Body of pancreas (tissue), 4 donors: ENCODE measurements around the gene TTC7B. TPM values are rescaled to one million over a fixed set of nuclear protein-coding genes. Genes with fewer than 3 reads are reported as not detected.

ENCODE experiments used
- ATAC-seq: fragments of 150-250 bp; one replicate; pipeline ENCODE4 v1.9.1; 2016
- DNase-seq, 4 donors: peaks; one replicate each; pipeline ENCODE4 v3.0.0-alpha.2; 2019
- H3K27ac ChIP-seq, 4 donors: fragments of 200-600 bp; sonication (generic); 1 replicate in 3 of 4; 2 replicates in 1 of 4; pipeline versions ENCODE4 v1.5.1 to v1.6.1; 2016 to 2019; ENCODE audit warnings: mild to moderate bottlenecking in 1 of 4, mixed read lengths in 1 of 4, moderate library complexity in 1 of 4
- H3K27me3 ChIP-seq, 2 donors: fragments of 200-600 bp; sonication (generic); one replicate each; pipeline ENCODE4 v1.6.0; 2016; ENCODE audit warnings: mild to moderate bottlenecking in 1 of 2
- H3K36me3 ChIP-seq, 2 donors: fragments of 200-600 bp; sonication (generic); replicated peaks in 1 of 2; 2 replicates each; pipeline ENCODE4 v1.5.1; 2016; ENCODE audit warnings: low read depth in 2 of 2; ENCODE audit not compliant: insufficient read depth in 1 of 2
- H3K4me1 ChIP-seq: fragments of 200-600 bp; sonication (generic); one replicate; pipeline ENCODE4 v1.6.0; 2016
- H3K4me3 ChIP-seq, 2 donors: fragments of 200-600 bp; sonication (generic); 1 replicate in 1 of 2; 2 replicates in 1 of 2; pipeline ENCODE4 v1.5.1; 2016 to 2019
- H3K9me3 ChIP-seq, 3 donors: fragments of 200-600 bp; sonication (generic); 1 replicate in 2 of 3; 2 replicates in 1 of 3; pipeline ENCODE4 v1.5.1; 2016
- POLR2A ChIP-seq, 3 donors: fragments of 450-650 bp; IDR thresholded peaks; one replicate each; pipeline ENCODE4 v1.6.1; 2016; ENCODE audit warnings: antibody characterized with exemption in 3 of 3, mild to moderate bottlenecking in 2 of 3
- WGBS, 2 donors: methylation state at CpG; one replicate each; pipeline ENCODE4 v1.1.5; 2017; 5-methylcytosine and 5-hydroxymethylcytosine counted together
- intact Hi-C: fragments of 100-400 bp; cut with DNase I; formaldehyde crosslinking; loops from one replicate; pipeline ENCODE4 v1.15.1; 2023
- total RNA-seq, 2 donors: library from RNA; depleted of rRNA; stranded (reverse); fragments of >200 nt; gene quantifications; one replicate each; pipeline ENCODE4 v1.1.0, GENCODE V29; 2016
- TF ChIP-seq, protein P1 (sequence below), 7 experiments: fragments of 450-650 bp in 4 of 7; fragments of 200-600 bp in 3 of 7; sonication (generic) in 3 of 7; IDR thresholded peaks; one replicate each; pipeline ENCODE4 v1.5.1; 2016 to 2019; ENCODE audit warnings: antibody characterized with exemption in 7 of 7

The TTC7B gene
- total RNA-seq, 2 donors from 2014 or later, result 15.3 to 44.2 TPM

DNA sequence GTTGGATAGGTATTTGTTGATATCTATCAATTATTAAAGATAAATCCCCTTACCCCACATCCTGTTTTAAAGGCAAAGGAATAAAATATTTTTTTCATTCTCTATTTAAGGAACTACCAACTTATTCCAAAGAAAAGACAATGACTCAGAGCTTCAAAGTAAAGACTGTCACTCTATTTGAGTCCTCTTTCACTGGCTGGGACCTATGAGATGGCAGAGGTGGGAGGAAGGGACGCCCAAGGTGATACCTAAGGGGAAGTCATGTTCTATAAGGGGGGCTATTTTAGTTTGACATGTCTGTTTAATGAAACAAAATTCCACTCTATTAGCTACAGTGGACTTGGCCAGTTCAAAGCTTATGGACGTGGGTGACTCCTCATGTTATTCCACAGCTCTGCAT lies 209.8 kb downstream of the TTC7B start:
- no peak overlapping the region for H3K4me3 ChIP-seq
- intact Hi-C loops, result no loop called here
- H3K4me1 ChIP-seq, result no peaks in the 10 kb centered on the region
- H3K36me3 ChIP-seq, result peaks cover 0 to 3% of the 10 kb centered on the region in 2 donors
- H3K27ac ChIP-seq, result no peak overlapping the region
- 80 to 86% methylated on average over 2 of the region's 2 CpGs for WGBS, 2 donors
- TF ChIP-seq, protein P1, sequence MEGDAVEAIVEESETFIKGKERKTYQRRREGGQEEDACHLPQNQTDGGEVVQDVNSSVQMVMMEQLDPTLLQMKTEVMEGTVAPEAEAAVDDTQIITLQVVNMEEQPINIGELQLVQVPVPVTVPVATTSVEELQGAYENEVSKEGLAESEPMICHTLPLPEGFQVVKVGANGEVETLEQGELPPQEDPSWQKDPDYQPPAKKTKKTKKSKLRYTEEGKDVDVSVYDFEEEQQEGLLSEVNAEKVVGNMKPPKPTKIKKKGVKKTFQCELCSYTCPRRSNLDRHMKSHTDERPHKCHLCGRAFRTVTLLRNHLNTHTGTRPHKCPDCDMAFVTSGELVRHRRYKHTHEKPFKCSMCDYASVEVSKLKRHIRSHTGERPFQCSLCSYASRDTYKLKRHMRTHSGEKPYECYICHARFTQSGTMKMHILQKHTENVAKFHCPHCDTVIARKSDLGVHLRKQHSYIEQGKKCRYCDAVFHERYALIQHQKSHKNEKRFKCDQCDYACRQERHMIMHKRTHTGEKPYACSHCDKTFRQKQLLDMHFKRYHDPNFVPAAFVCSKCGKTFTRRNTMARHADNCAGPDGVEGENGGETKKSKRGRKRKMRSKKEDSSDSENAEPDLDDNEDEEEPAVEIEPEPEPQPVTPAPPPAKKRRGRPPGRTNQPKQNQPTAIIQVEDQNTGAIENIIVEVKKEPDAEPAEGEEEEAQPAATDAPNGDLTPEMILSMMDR (IDR thresholded peaks at IDR 0.05), result no peak
- TF ChIP-seq POLR2A (IDR thresholded peaks at IDR 0.05), result no peak
- no peaks in the 10 kb centered on the region for H3K27me3 ChIP-seq
- H3K9me3 ChIP-seq, result no peaks in the 10 kb centered on the region
- no peak for ATAC-seq
- no peak for DNase-seq

DNA sequence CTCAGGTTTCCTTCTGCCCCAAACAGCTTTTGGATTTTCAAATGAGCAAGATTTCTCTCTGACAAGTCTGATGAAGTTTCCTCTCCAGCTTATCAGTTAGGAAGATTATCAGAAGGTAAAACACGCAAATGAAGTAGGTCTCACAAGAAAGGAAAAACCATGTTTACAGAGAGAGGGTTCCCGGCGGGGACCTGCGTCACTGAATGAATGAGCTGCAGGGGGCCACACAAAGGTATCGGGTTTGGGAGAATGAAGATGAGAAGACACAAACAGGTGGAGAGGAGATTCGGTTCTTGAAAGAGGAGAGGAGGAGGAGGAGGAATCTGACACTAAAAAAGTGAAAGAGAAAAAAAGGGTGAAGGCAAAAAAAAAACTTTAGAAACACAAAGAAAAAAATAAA lies 210.8 kb downstream of the TTC7B start:
- Histone ChIP-seq H3K36me3 (peaks cover 0 to 3% of the 10 kb centered on the region in 2 donors), H3K4me1 (no peaks in the 10 kb centered on the region), H3K9me3 (no peaks in the 10 kb centered on the region), H3K27me3 (no peaks in the 10 kb centered on the region), H3K4me3 (no peak overlapping the region), H3K27ac (no peak overlapping the region)
- TF ChIP-seq, protein P1 (IDR thresholded peaks at IDR 0.05), result no peak
- no peak for TF ChIP-seq POLR2A (IDR thresholded peaks at IDR 0.05)
- intact Hi-C loops, result no loop called here
- ATAC-seq (no peak), DNase-seq (no peak)
- 74 to 79% methylated on average over 6 of the region's 6 CpGs for WGBS, 2 donors

DNA sequence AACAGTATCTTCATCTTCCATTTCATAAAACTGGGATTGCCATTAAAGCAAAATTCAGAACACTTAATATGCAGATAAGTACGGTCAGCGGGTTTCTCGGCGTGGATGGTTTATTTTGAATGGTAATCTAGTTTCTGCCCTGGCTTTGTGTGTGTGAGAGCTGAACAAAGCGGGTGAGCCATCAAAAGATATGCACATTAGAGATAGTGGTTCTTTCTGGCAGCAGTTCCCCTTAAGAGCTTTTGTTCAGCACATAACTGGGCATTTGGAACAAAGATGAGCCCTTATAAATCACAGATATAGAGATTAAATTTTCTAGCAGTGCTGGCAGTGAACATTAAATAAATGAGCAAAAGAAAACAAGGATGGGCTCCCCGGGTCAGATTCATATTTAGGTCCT lies 211.9 kb downstream of the TTC7B start:
- 86 to 88% methylated on average over 6 of the region's 6 CpGs for WGBS, 2 donors
- Histone ChIP-seq H3K4me3 (no peak overlapping the region), H3K27ac (no peak overlapping the region), H3K36me3 (no peaks in the 10 kb centered on the region), H3K9me3 (no peaks in the 10 kb centered on the region), H3K27me3 (no peaks in the 10 kb centered on the region), H3K4me1 (no peaks in the 10 kb centered on the region)
- TF ChIP-seq, protein P1 (IDR thresholded peaks at IDR 0.05), result no peak
- TF ChIP-seq POLR2A (IDR thresholded peaks at IDR 0.05), result no peak
- intact Hi-C loops, result no loop called here
- no peak for ATAC-seq
- DNase-seq, result no peak

DNA sequence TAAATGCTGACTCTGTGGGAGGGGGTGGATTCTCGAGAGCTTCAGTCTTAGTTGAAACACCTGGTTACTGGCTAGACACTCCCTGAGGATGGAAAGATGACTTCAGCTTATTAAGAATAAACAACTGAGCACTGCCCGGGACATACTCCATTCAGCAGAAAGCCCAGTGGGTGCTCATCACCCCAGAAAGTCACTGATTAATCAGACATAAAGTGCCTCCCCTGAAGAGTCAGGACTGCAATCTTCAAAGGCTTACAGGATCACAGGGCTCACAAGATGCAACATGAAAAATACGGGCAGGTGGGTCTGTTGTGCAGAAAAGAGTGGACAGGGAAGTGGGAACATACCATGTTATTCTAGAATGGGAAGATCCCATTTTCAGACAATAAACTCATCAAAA lies 212.4 kb downstream of the TTC7B start:
- WGBS, 2 donors, result 83 to 84% methylated on average over 3 of the region's 3 CpGs
- no peaks in the 10 kb centered on the region for H3K4me1 ChIP-seq
- ATAC-seq, result no peak
- intact Hi-C loops, result no loop called here
- no peak for TF ChIP-seq POLR2A (IDR thresholded peaks at IDR 0.05)
- TF ChIP-seq, protein P1 (IDR thresholded peaks at IDR 0.05), result no peak
- H3K27me3 ChIP-seq, result no peaks in the 10 kb centered on the region
- no peak overlapping the region for H3K4me3 ChIP-seq
- H3K36me3 ChIP-seq, result no peaks in the 10 kb centered on the region
- no peaks in the 10 kb centered on the region for H3K9me3 ChIP-seq
- no peak for DNase-seq
- H3K27ac ChIP-seq, result no peak overlapping the region

DNA sequence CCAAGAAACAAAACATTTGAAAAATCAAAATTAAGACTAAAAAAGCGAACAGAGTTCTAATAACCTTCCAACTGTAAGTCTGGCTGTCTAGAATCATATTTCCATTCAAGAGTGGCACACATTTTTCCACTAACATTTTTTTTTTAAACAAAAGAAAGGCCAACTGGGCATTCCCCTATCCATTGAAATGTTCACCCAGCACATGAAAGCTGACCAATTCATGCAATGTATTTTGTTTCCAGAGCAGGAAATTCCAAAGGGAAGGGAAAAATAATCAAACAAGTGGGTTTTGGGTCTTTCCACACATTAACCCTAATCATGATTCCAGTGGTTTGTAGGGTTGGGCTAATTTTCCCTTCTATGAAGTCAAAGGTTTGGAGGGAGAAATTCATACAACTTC lies 212.9 kb downstream of the TTC7B start:
- Histone ChIP-seq H3K36me3 (no peaks in the 10 kb centered on the region), H3K9me3 (no peaks in the 10 kb centered on the region), H3K27me3 (no peaks in the 10 kb centered on the region), H3K4me1 (no peaks in the 10 kb centered on the region), H3K27ac (no peak overlapping the region), H3K4me3 (no peak overlapping the region)
- no peak for DNase-seq
- ATAC-seq, result no peak
- TF ChIP-seq POLR2A (IDR thresholded peaks at IDR 0.05), result no peak
- TF ChIP-seq, protein P1 (IDR thresholded peaks at IDR 0.05), result no peak
- intact Hi-C loops, result no loop called here
- WGBS, 2 donors, result 91 to 96% methylated on average over 1 of the region's 1 CpG
